IMR-90 (cell line): ENCODE measurements around the gene BRF1. TPM values are rescaled to one million over a fixed set of nuclear protein-coding genes. Genes with fewer than 3 reads are reported as not detected.

Experiments used
- ATAC-seq: fragments of 200-7000 bp; cut with Tn5 transposase; 2 replicates; pipeline ENCODE4 v1.9.1; 2020; ENCODE audit warnings: low read depth, mild to moderate bottlenecking, moderate library complexity
- BruUV-seq: library from RNA; stranded (reverse); fragments of 400-500 nt; replicated peaks from 2 replicates; lab custom pipeline; 2021; lab: Mats Ljungman, UMichigan
- CTCF ChIA-PET: fragments of 300-600 bp; formaldehyde crosslinking; extraction: SDS; loops from one replicate; lab custom pipeline; 2021; ENCODE audit warnings: antibody characterized with exemption; lab: Yijun Ruan, JAX
- POLR2A ChIA-PET: fragments of 300-600 bp; sonication (Branson Sonifier 250); formaldehyde crosslinking; loops from one replicate; lab custom pipeline; 2022; ENCODE audit warnings: antibody characterized with exemption; ENCODE audit not compliant: unreplicated experiment; lab: Charles Lee
- DNase-seq: peaks from one replicate; pipeline ENCODE4 v3.0.0; 2013
- H2AFZ ChIP-seq: replicated peaks from 2 replicates; pipeline ENCODE3; 2013; ENCODE audit warnings: low read length, mild to moderate bottlenecking; ENCODE audit not compliant: poor library complexity
- H2AK5ac ChIP-seq: 2 replicates; pipeline ENCODE4 v1.6.1; 2013; ENCODE audit warnings: low read depth, low read length, inconsistent platforms
- H2AK9ac ChIP-seq: replicated peaks from 2 replicates; pipeline ENCODE3; 2013; ENCODE audit warnings: mild to moderate bottlenecking, low read depth, low read length, moderate library complexity; ENCODE audit not compliant: poor library complexity
- H2BK120ac ChIP-seq: 2 replicates; pipeline ENCODE4 v1.6.1; 2013; ENCODE audit warnings: low read depth, low read length, inconsistent platforms
- H2BK15ac ChIP-seq: 3 replicates; pipeline ENCODE4 v1.6.1; 2013; ENCODE audit warnings: low read depth, low read length, inconsistent platforms
- H2BK20ac ChIP-seq: 2 replicates; pipeline ENCODE4 v1.6.1; 2013; ENCODE audit warnings: low read depth, mild to moderate bottlenecking, inconsistent platforms, low read length, moderate library complexity
- H2BK5ac ChIP-seq: 2 replicates; pipeline ENCODE4 v1.6.1; 2013; ENCODE audit warnings: mild to moderate bottlenecking, low read depth, low read length, inconsistent platforms; ENCODE audit not compliant: poor library complexity, severe bottlenecking
- H3K14ac ChIP-seq: replicated peaks from 2 replicates; pipeline ENCODE4 v1.6.1; 2013; ENCODE audit warnings: low read depth, low read length, inconsistent platforms
- H3K18ac ChIP-seq: 2 replicates; pipeline ENCODE4 v1.6.1; 2013; ENCODE audit warnings: low read depth, low read length, control low read depth
- H3K23ac ChIP-seq: 2 replicates; pipeline ENCODE4 v1.6.1; 2013; ENCODE audit warnings: low read depth, low read length, inconsistent platforms
- H3K27ac ChIP-seq: 2 replicates; pipeline ENCODE4 v1.5.1; 2013; ENCODE audit warnings: mild to moderate bottlenecking, control low read depth, low read length; ENCODE audit not compliant: insufficient read depth
- H3K27me3 ChIP-seq: 2 replicates; pipeline ENCODE4 v1.6.1; 2013; ENCODE audit warnings: low read length; ENCODE audit not compliant: control insufficient read depth, insufficient read depth
- H3K36me3 ChIP-seq: 2 replicates; pipeline ENCODE4 v1.6.1; 2013; ENCODE audit warnings: low read length, mixed read lengths; ENCODE audit not compliant: control insufficient read depth, insufficient read depth
- H3K4ac ChIP-seq: 2 replicates; pipeline ENCODE4 v1.6.1; 2013; ENCODE audit warnings: low read depth, low read length, inconsistent platforms
- H3K4me1 ChIP-seq: 2 replicates; pipeline ENCODE4 v1.6.1; 2013; ENCODE audit warnings: low read length, mixed read lengths; ENCODE audit not compliant: control insufficient read depth, insufficient read depth
- H3K4me2 ChIP-seq: 2 replicates; pipeline ENCODE4 v1.6.1; 2013; ENCODE audit warnings: low read depth, mild to moderate bottlenecking, control low read depth, low read length, moderate library complexity
- H3K4me3 ChIP-seq: 2 replicates; pipeline ENCODE4 v1.5.1; 2013; ENCODE audit warnings: low read depth, mild to moderate bottlenecking, control low read depth, low read length, moderate library complexity; ENCODE audit not compliant: insufficient read depth
- H3K56ac ChIP-seq: 2 replicates; pipeline ENCODE4 v1.6.1; 2013; ENCODE audit warnings: low read length, inconsistent platforms; ENCODE audit not compliant: insufficient read depth; ENCODE audit errors: extremely low read depth
- H3K79me1 ChIP-seq, 2 experiments: 2 replicates each; pipeline ENCODE4 v1.6.1; 2013; ENCODE audit warnings: low read length in 2 of 2, inconsistent platforms in 1 of 2, low read depth in 1 of 2
- H3K9ac ChIP-seq: 2 replicates; pipeline ENCODE4 v1.6.1; 2013; ENCODE audit warnings: low read depth, low read length, control low read depth
- H3K9me1 ChIP-seq: 2 replicates; pipeline ENCODE4 v1.6.1; 2013; ENCODE audit warnings: low read length, inconsistent platforms; ENCODE audit not compliant: insufficient read depth
- H3K9me3 ChIP-seq: 2 replicates; pipeline ENCODE4 v1.6.1; 2013; ENCODE audit warnings: low read length; ENCODE audit not compliant: control insufficient read depth, insufficient read depth
- H4K20me1 ChIP-seq: 2 replicates; pipeline ENCODE4 v1.6.1; 2013; ENCODE audit warnings: low read length, inconsistent platforms; ENCODE audit not compliant: insufficient read depth
- H4K5ac ChIP-seq: 2 replicates; pipeline ENCODE4 v1.6.1; 2013; ENCODE audit warnings: mild to moderate bottlenecking, low read depth, low read length, control low read depth
- H4K8ac ChIP-seq, 2 experiments: 2 replicates each; pipeline ENCODE4 v1.6.1; 2013; ENCODE audit warnings: low read depth in 2 of 2, low read length in 2 of 2, control low read depth in 1 of 2, inconsistent platforms in 1 of 2
- H4K91ac ChIP-seq: 2 replicates; pipeline ENCODE4 v1.6.1; 2013; ENCODE audit warnings: low read depth, low read length, inconsistent platforms; ENCODE audit not compliant: insufficient read depth
- BHLHE40 ChIP-seq: fragments of 150-350 bp; IDR thresholded peaks from 2 replicates; pipeline ENCODE4 v1.6.1; 2016; ENCODE audit warnings: mild to moderate bottlenecking, low read depth, low read length
- CEBPB ChIP-seq: IDR thresholded peaks from 2 replicates; pipeline ENCODE4 v1.6.1; 2012; ENCODE audit warnings: low read depth, low read length, improper control_type of control experiment
- CHD1 ChIP-seq: IDR thresholded peaks from 2 replicates; pipeline ENCODE4 v1.6.1; 2012; ENCODE audit warnings: low read depth, low read length, improper control_type of control experiment
- CTCF ChIP-seq: conservative IDR thresholded peaks from 2 replicates; pipeline ENCODE4 v1.5.1; 2012; ENCODE audit warnings: mild to moderate bottlenecking, low read depth, low read length, improper control_type of control experiment
- ELK1 ChIP-seq: fragments of 150-350 bp; IDR thresholded peaks from 2 replicates; pipeline ENCODE4 v1.6.1; 2016; ENCODE audit warnings: low read depth, mild to moderate bottlenecking, low read length, moderate library complexity, borderline replicate concordance
- MAFK ChIP-seq: IDR thresholded peaks from 2 replicates; pipeline ENCODE4 v1.6.1; 2012; ENCODE audit warnings: low read depth, low read length, improper control_type of control experiment
- MAZ ChIP-seq: IDR thresholded peaks from 2 replicates; pipeline ENCODE4 v1.6.1; 2012; ENCODE audit warnings: low read depth, mild to moderate bottlenecking, low read length, improper control_type of control experiment, moderate library complexity, borderline replicate concordance
- MXI1 ChIP-seq: IDR thresholded peaks from 2 replicates; pipeline ENCODE4 v1.6.1; 2012; ENCODE audit warnings: low read depth, mild to moderate bottlenecking, low read length, moderate library complexity, borderline replicate concordance
- NFE2L2 ChIP-seq: fragments of 150-350 bp; IDR thresholded peaks from 2 replicates; pipeline ENCODE4 v1.6.1; 2016; ENCODE audit warnings: low read depth, mild to moderate bottlenecking, low read length
- POLR2A ChIP-seq: IDR thresholded peaks from 2 replicates; pipeline ENCODE4 v1.6.1; 2012; ENCODE audit warnings: mild to moderate bottlenecking, low read depth, low read length
- RAD21 ChIP-seq: IDR thresholded peaks from 2 replicates; pipeline ENCODE4 v1.6.1; 2012; ENCODE audit warnings: low read length, improper control_type of control experiment
- RCOR1 ChIP-seq: IDR thresholded peaks from 2 replicates; pipeline ENCODE4 v1.6.1; 2012; ENCODE audit warnings: mild to moderate bottlenecking, low read length, improper control_type of control experiment; ENCODE audit not compliant: insufficient replicate concordance
- RFX5 ChIP-seq: IDR thresholded peaks from 2 replicates; pipeline ENCODE4 v1.8.0; 2012; ENCODE audit warnings: low read depth, mild to moderate bottlenecking, low read length, moderate library complexity
- SMC3 ChIP-seq: fragments of 150-350 bp; IDR thresholded peaks from 2 replicates; pipeline ENCODE4 v1.6.1; 2016; ENCODE audit warnings: low read depth, mild to moderate bottlenecking, antibody characterized with exemption, low read length, moderate library complexity
- USF2 ChIP-seq: fragments of 150-350 bp; IDR thresholded peaks from 2 replicates; pipeline ENCODE4 v1.6.1; 2017; ENCODE audit warnings: mild to moderate bottlenecking, antibody characterized with exemption, low read length, low read depth
- WGBS, 2 experiments: methylation state at CpG; one replicate each; pipeline versions ENCODE4 v1.1.5 to v1.1.7; 2013; ENCODE audit warnings: missing lambda C conversion rate in 2 of 2; ENCODE audit not compliant: insufficient read length in 1 of 2; ENCODE audit errors: extremely low coverage in 2 of 2; 5-methylcytosine and 5-hydroxymethylcytosine counted together
- dilution Hi-C: fragments of 300-500 bp; cut with HindIII; formaldehyde crosslinking; loops from one replicate; pipeline ENCODE4 v1.14.3; 2018; ENCODE audit warnings: low sequenced_read_pairs; ENCODE audit not compliant: unreplicated experiment
- in situ Hi-C: fragments of 300-500 bp; cut with MboI; formaldehyde crosslinking; loops from 3 replicates; pipeline ENCODE4 v1.14.3; 2019; ENCODE audit warnings: low sequenced_read_pairs, inconsistent platforms, mixed read lengths
- intact Hi-C: fragments of 100-400 bp; cut with micrococcal nuclease; formaldehyde crosslinking; loops from 2 replicates; pipeline ENCODE4 v1.10.0; 2022
- polyA plus RNA-seq, 3 experiments: library from polyadenylated mRNA; depleted of rRNA; stranded (reverse); fragments of >200 nt; gene quantifications; 2 replicates each; pipeline ENCODE4 v1.2.3, GENCODE V29; 2012; ENCODE audit warnings: low replicate concordance in 1 of 3
- total RNA-seq: library from RNA; depleted of rRNA; stranded (reverse); fragments of >200 nt; gene quantifications from 2 replicates; pipeline ENCODE4 v1.2.3, GENCODE V29; 2012

The BRF1 gene
- total and polyA plus RNA-seq, 2 of the 4 experiments (the other 2 are of a cell fraction) = 12.4 to 16.7 TPM

- H3K56ac ChIP-seq = no peak overlapping the region
- H2AFZ ChIP-seq = no peak overlapping the region
- H2BK15ac ChIP-seq = no peak overlapping the region
- H3K18ac ChIP-seq = no peak overlapping the region
- no peak overlapping the region for H3K9ac ChIP-seq
- dilution Hi-C loops (no loop called here), intact Hi-C loops (no loop called here), in situ Hi-C loops (no loop called here)
- no TSS peak for BruUV-seq
- H4K91ac ChIP-seq = no peak overlapping the region
- no peak overlapping the region for H3K4ac ChIP-seq
- DNase-seq = no peak
- peaks cover 8% of the 10 kb centered on the region for H3K4me1 ChIP-seq
- CTCF ChIA-PET = no interaction called here
- peaks cover 15 to 75% of the 10 kb centered on the region in 2 experiments for H3K79me1 ChIP-seq
- no peak overlapping the region for H2BK20ac ChIP-seq
- H3K36me3 ChIP-seq = no peaks in the 10 kb centered on the region; the same call in 1 of the 2 replicates
- no peak for TF ChIP-seq BHLHE40
- no peak for TF ChIP-seq NFE2L2
- TF ChIP-seq USF2 = no peak
- TF ChIP-seq ELK1 = no peak
- TF ChIP-seq MAZ = no peak
- no peak for TF ChIP-seq MAFK
- no peak for TF ChIP-seq RCOR1
- no peak for TF ChIP-seq MXI1
- TF ChIP-seq CHD1 = no peak
- no peak for TF ChIP-seq SMC3
- no peak for TF ChIP-seq CTCF
- no peak for TF ChIP-seq POLR2A
- no peak for TF ChIP-seq RAD21
- no peak for TF ChIP-seq CEBPB
- TF ChIP-seq RFX5 = no peak
- POLR2A ChIA-PET = no interaction called here
- no peak overlapping the region for H3K4me2 ChIP-seq
- WGBS, 2 experiments = 93% methylated on average over 2 of the region's 12 CpGs; no CpG with 5 or more reads in 1 of the 2 experiments
- no peak overlapping the region for H3K14ac ChIP-seq
- H3K27me3 ChIP-seq = no peaks in the 10 kb centered on the region
- H4K5ac ChIP-seq = no peak overlapping the region
- H4K8ac ChIP-seq = no peak overlapping the region
- H2BK120ac ChIP-seq = no peak overlapping the region
- H2AK9ac ChIP-seq = no peak overlapping the region
- no peak overlapping the region for H2AK5ac ChIP-seq
- no peak overlapping the region for H2BK5ac ChIP-seq
- no peak overlapping the region for H3K23ac ChIP-seq
- no peak overlapping the region for H3K4me3 ChIP-seq
- H3K9me1 ChIP-seq = peaks cover 11% of the 10 kb centered on the region; the same call in 1 of the 2 replicates
- peaks cover 69% of the 10 kb centered on the region for H4K20me1 ChIP-seq
- no peak for ATAC-seq
- H3K27ac ChIP-seq = no peak overlapping the region
- no peaks in the 10 kb centered on the region; the same call in 1 of the 2 replicates for H3K9me3 ChIP-seq
These were observed 27.4 kb upstream of the BRF1 start for GRCh38 chr14:105328070-105328677.
